SK-N-MC (cell line): ENCODE measurements around the gene ZBTB46.

ENCODE experiments used
- EZH2 ChIP-seq: fragments of 200-600 bp; sonication (generic); IDR thresholded peaks from one replicate; pipeline ENCODE4 v1.6.1; 2017; ENCODE audit warnings: antibody characterized with exemption
- FOXP2 ChIP-seq: optimal IDR thresholded peaks from 2 replicates; pipeline ENCODE3; 2011; ENCODE audit warnings: mild to moderate bottlenecking, moderate library complexity; ENCODE audit not compliant: insufficient read depth; ENCODE audit errors: extremely low read length, control extremely low read depth
- POLR2AphosphoS5 ChIP-seq: IDR thresholded peaks from 2 replicates; pipeline ENCODE4 v1.6.1; 2012; ENCODE audit warnings: mild to moderate bottlenecking, low read depth, low read length, borderline replicate concordance

DNA sequence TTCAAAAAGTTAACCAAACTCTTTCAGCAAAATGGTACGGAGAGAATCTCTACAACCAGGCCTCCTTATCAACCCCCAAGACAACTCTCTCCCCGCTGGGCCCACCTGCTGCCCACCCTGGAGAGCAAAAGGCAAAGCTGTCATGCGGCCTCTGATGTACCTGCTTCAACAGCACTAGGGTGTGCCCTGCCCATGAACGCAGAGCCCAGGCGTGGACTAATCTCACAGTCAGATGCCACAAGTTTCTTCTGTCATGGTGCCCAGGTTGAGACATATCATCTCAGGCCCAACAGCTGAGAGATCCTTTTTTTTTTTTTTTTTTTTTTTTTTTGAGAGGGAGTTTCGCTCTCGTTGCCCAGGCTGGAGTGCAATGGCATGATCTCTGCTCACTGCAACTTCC is 65.2 kb downstream of the ZBTB46 start:
- no peak for TF ChIP-seq POLR2AphosphoS5
- TF ChIP-seq FOXP2 = no peak
- TF ChIP-seq EZH2 = no peak
